ENCODE data around the gene STARD9.

DNA sequence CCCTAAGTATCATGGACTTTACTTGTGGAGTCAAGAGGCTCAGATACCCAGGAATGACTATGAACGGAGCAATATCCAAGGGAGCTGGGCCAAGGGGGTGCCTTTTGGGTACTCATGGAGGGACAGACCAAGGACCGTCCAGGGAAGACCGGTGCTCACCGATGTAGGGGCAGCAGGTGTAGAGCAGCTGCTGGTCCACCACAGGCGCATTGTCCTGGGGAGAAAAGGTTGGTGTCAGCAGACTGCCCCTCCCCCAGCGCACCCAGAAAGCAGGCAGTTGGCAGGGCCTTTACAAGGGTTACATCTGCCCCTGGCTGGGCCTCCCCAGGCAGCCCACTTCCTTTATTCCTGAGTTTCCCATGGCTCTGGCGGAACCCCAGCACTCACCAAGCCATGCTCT is 154.0 kb downstream of the STARD9 start:
- TF ChIP-seq, protein P1, sequence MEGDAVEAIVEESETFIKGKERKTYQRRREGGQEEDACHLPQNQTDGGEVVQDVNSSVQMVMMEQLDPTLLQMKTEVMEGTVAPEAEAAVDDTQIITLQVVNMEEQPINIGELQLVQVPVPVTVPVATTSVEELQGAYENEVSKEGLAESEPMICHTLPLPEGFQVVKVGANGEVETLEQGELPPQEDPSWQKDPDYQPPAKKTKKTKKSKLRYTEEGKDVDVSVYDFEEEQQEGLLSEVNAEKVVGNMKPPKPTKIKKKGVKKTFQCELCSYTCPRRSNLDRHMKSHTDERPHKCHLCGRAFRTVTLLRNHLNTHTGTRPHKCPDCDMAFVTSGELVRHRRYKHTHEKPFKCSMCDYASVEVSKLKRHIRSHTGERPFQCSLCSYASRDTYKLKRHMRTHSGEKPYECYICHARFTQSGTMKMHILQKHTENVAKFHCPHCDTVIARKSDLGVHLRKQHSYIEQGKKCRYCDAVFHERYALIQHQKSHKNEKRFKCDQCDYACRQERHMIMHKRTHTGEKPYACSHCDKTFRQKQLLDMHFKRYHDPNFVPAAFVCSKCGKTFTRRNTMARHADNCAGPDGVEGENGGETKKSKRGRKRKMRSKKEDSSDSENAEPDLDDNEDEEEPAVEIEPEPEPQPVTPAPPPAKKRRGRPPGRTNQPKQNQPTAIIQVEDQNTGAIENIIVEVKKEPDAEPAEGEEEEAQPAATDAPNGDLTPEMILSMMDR (conservative IDR thresholded peaks at IDR 0.05; ENCODE audit: low read depth in 2 of 2) = no peak
- TF ChIP-seq, protein P2, sequence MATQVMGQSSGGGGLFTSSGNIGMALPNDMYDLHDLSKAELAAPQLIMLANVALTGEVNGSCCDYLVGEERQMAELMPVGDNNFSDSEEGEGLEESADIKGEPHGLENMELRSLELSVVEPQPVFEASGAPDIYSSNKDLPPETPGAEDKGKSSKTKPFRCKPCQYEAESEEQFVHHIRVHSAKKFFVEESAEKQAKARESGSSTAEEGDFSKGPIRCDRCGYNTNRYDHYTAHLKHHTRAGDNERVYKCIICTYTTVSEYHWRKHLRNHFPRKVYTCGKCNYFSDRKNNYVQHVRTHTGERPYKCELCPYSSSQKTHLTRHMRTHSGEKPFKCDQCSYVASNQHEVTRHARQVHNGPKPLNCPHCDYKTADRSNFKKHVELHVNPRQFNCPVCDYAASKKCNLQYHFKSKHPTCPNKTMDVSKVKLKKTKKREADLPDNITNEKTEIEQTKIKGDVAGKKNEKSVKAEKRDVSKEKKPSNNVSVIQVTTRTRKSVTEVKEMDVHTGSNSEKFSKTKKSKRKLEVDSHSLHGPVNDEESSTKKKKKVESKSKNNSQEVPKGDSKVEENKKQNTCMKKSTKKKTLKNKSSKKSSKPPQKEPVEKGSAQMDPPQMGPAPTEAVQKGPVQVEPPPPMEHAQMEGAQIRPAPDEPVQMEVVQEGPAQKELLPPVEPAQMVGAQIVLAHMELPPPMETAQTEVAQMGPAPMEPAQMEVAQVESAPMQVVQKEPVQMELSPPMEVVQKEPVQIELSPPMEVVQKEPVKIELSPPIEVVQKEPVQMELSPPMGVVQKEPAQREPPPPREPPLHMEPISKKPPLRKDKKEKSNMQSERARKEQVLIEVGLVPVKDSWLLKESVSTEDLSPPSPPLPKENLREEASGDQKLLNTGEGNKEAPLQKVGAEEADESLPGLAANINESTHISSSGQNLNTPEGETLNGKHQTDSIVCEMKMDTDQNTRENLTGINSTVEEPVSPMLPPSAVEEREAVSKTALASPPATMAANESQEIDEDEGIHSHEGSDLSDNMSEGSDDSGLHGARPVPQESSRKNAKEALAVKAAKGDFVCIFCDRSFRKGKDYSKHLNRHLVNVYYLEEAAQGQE (IDR thresholded peaks at IDR 0.05; ENCODE audit: unreplicated experiment) = no peak
- TF ChIP-seq POLR2AphosphoS5 (IDR thresholded peaks at IDR 0.05; ENCODE audit: low read depth) = no peak
- TF ChIP-seq CREB1 (CRISPR knock-in tag; IDR thresholded peaks at IDR 0.05; ENCODE audit: low read depth) = no peak
- no peak for TF ChIP-seq EZH2phosphoT487 (IDR thresholded peaks at IDR 0.05; ENCODE audit: unreplicated experiment)
- no peak for TF ChIP-seq EZH2 (IDR thresholded peaks at IDR 0.05; ENCODE audit: low read depth, unreplicated experiment)
- TF ChIP-seq NANOG (IDR thresholded peaks at IDR 0.05; ENCODE audit: borderline replicate concordance) = no peak
- TF ChIP-seq, protein P3, sequence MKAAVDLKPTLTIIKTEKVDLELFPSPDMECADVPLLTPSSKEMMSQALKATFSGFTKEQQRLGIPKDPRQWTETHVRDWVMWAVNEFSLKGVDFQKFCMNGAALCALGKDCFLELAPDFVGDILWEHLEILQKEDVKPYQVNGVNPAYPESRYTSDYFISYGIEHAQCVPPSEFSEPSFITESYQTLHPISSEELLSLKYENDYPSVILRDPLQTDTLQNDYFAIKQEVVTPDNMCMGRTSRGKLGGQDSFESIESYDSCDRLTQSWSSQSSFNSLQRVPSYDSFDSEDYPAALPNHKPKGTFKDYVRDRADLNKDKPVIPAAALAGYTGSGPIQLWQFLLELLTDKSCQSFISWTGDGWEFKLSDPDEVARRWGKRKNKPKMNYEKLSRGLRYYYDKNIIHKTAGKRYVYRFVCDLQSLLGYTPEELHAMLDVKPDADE (IDR thresholded peaks at IDR 0.05) = no peak

Measured in GM23338 (cell line).